GM21367 (cell line): ENCODE measurements around the gene CERS2.
"Not testable (repeated sequence)": the region's sequence is repeated elsewhere in the genome, so short reads cannot be mapped to it uniquely, and the experiment has no call there.

Source experiments
- ATAC-seq: cut with Tn5 transposase; IDR thresholded peaks from one replicate; pipeline ENCODE4 v1.9.1; 2021; ENCODE audit not compliant: unreplicated experiment

Gene CERS2

DNA sequence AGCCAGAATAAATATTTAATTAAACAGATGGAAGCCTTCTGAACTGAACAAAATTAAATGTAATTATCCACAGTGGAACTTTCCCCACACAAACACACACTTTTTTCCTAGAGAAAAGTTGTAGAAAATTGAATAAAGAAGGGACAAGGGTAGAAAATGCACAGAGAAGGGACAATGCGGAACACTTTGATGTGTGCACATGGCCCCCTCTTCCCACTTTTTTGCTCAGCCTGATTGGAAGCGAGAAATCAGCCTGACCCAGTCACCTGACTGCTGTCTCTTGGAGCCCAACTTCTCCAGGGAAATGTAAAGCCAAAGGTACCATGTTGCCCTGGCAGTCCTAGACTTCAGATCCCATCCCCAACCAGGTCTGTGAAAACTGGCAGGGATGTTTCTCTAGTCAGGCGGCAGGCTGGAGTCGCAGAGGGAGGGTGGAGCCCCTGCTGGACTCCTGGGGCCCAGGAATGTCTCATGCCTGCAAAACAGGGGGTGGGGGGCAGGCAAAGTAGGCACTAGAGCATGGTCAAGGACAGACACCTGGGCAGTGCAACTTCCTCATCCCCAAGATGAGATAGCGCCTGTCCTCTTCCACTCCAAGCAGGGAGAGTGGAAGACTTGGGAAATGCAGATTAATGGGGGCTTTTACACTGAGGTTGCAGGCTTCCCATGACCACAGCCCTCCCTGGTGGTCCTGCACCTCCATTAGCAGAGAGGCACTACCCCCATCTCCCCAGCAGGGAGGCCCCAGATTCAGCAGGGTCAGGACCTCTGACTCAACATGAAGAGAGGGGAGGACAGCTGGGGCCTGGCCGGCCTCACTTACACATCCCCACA is 2.8 kb downstream of the CERS2 start:
- no peak for ATAC-seq

GRCh38 chr1:150970808-150971582 is 3.6 kb downstream of the CERS2 start:
- ATAC-seq: no peak

- no peak for ATAC-seq
Measured at GRCh38 chr1:150969626-150970025, 5.0 kb downstream of the CERS2 start.

DNA sequence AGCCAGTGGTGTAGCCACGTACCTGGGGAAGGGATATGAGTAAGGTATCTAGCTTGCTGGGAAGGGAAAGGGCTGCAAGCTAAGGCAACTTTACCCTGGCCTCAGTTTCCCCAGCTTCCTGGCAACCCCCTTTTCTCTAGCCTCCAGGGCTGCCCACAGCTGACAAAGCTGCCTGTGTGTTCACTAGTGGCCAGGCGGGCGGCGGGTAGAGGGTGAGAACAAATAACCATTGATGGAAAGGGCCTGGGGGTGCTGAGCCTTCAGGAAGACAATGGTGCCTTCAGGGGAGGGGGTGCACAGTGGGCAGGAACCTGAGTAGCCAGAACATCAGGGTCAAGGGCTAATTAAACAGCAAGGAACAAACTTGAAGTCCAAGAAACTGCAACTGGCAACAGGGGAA is 6.1 kb downstream of the CERS2 start:
- no peak for ATAC-seq

- no peak for ATAC-seq
Measured at GRCh38 chr1:150967936-150968335, 6.7 kb downstream of the CERS2 start.

DNA sequence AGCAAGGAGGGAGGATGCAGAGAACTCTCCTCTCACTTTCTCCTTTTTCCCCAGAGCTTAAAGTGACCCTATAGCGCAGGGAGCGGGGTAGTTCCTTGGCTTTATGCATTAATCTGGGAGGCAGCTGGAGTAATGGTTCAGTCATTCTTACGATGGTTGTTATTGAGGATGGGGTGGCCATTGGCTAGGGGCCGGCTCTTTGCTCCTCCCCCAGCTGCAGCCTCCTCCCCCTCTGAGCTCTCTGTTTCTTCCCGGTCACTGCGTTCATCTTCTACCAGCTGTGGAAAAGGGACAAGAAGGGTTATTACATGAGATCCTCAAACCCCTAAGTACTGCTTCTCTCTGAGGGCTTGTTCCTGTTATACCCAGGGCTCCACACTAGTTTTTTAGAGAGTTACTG is 8.6 kb downstream of the CERS2 start:
- ATAC-seq: no peak

DNA sequence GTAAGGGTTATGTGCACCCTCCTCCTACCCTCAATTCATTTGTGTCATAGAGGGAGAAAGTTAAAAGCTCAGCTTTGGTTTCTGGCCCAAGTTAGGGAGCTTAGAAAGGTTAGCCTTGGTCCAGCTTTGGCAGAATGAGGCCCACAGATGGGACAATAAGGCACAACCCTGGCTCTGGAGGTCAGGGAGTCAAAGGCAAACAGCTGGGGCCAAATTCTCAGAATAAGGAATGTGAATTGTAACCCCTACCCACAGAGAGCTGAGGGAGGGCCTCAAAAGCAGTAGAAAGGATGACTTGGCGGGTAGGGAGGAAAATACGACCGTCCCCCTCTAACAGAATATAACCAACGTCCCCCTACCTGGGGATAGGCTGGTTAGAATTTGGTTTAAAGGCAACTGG is 9.0 kb downstream of the CERS2 start:
- no peak for ATAC-seq

DNA sequence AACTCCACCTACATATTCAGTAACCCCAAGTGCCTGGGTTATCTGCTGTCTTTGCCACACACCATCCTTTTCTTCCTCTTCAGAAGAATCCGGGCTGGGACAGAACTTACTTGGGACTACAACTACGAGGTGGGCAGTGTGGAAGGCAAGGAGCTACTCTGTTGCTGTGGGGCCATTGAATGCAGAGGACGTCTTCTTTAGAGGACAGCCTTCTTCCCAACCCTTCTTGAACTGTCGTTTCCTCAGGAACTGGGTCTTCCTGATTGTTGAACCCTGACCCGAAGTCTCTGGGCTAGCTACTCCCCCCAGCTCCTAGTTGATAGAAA is 10.5 kb downstream of the CERS2 start:
- no peak for ATAC-seq

DNA sequence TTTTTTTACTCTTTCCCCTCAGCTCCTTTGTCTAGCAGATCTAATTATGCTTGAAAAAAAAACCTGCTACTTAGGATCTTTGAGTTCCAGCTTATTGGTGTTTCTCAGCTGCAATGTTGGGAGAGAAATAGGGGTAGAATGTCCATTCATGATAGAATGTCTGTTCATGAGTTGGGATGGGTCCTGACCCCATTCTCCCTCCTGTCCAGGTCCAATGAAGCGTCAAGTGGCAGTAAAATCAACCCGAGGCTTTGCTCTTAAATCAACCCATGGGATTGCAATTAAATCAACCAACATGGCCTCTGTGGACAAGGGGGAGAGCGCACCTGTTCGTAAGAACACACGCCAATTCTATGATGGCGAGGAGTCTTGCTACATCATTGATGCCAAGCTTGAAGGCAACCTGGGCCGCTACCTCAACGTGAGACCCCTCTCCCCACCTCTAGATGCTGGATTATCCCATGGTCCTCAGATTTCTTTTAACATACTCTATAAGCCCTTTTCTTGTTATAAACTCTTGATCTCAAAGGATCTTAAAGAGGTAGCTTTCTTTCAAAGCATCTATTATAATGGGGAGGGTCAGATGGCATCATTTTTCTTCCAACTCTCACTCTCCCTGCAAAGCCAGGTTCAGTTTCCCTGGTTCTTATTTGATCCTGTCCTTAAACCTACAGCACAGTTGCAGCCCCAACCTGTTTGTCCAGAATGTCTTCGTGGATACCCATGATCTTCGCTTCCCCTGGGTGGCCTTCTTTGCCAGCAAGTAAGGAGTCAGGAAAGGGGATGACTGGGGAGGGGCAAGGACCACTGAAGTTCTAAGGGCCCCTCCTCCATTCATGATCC is 11.1 kb downstream of the CERS2 start:
- no peak for ATAC-seq

- ATAC-seq: no peak
Measured at GRCh38 chr1:150961756-150962155, 12.9 kb downstream of the CERS2 start.

DNA sequence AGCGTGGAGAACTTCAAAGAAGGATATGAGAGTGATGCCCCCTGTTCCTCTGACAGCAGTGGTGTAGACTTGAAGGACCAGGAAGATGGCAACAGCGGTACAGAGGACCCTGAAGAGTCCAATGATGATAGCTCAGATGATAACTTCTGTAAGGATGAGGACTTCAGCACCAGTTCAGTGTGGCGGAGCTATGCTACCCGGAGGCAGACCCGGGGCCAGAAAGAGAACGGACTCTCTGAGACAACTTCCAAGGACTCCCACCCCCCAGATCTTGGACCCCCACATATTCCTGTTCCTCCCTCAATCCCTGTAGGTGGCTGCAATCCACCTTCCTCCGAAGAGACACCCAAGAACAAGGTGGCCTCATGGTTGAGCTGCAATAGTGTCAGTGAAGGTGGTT is 14.0 kb downstream of the CERS2 start:
- no peak for ATAC-seq

DNA sequence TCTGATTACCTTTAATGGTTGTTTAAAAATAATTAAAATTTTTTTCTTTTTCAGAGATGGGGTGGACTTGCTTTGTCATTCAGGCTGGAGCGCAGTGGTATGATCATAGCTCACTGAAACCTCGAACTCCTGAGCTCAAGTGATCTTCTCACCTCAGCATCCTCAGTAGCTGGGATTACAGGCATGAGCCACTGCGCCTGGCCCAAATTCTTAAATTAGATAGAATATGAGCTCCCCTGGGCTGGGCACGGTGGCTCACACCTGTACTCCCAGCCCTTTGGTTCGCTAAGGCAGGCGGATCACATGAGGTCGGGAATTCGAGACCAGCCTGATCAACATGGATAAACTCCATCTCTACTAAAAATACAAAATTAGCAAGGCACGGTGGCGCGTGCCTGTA is 17.0 kb downstream of the CERS2 start:
- ATAC-seq: no peak

DNA sequence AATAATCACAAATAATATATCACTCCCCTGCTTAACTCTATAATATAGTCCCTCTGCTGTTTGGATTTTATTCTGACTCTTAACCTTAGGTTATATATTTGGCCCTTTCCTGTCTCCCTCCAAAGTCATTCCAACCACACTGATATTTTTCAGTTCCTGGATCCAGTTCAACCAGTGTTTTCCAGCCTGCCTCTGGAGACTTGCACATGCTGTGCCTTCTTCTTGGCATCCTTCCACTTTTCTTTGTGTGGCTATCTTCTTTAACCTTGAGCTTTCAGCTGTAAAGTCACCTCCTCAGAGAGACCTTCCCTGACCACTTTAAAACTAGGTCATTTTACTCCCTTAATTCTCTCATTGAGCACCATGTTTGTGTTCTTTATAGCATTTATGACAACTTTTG is 19.4 kb downstream of the CERS2 start:
- ATAC-seq: no peak

DNA sequence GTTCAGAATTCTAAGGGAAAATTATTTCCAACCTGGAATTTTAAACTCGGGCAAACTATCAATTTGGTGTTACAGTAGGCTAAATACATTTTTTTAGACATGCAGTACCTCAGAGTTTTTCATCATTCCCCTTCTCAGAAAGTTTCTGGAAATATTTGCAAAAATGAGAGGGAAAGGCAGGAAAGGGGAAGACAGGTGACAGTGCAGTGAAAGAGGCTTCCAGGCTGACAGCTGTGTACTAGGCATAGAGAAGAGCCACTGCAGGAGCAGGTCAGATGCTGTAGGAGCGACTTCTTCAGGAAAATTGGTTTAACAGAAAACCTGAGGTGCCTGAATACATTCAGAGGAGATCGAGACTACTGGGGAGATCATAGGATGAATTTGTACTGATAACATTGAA is 19.9 kb downstream of the CERS2 start:
- ATAC-seq: no peak

DNA sequence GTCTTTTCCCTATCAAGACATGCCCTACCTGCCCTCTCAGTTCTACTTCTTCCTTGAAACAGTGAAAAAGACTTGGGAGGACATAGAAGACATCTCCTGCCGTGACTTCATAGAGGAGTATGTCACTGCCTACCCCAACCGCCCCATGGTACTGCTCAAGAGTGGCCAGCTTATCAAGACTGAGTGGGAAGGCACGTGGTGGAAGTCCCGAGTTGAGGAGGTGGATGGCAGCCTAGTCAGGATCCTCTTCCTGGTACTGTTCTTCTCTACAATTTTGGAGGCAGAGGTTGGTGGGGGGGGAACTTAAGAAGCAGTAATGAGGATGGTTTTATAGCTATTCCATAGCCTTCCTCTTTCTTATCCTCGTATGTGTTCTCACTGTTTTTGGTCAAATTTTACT is 29.8 kb downstream of the CERS2 start:
- no peak for ATAC-seq

GRCh38 chr1:150931773-150932172 is 42.9 kb downstream of the CERS2 start:
- ATAC-seq: no peak

- ATAC-seq: not testable (repeated sequence)
Measured at GRCh38 chr1:150928775-150929174, 45.9 kb downstream of the CERS2 start.

DNA sequence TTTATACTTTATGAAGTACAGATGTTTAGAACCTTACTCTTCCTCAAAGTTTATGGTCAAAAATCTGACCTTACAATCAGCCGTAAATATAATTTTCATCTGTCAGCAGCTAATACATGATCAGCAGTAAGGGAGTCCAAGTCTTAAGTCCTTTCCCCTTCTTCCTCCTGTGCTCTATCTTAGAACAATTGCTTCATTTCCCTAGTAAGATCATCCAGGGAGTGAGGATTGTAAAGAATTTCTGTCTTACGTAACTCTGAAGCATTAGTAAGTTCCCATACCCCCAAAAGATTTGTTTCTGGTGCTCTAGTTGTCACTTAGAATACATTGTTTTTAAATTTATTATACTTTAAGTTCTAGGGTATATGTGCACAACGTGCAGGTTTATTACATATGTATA is 46.3 kb downstream of the CERS2 start:
- ATAC-seq: no peak

- ATAC-seq: no peak
Measured at GRCh38 chr1:150927624-150928023, 47.0 kb downstream of the CERS2 start.

GRCh38 chr1:150926097-150926741 is 48.4 kb downstream of the CERS2 start, which contains the start of gene SETDB1:
TSS of gene SETDB1 (plus strand) at chr1:150926363. CDS start at chr1:150927715, 1,352 bp downstream.
- ATAC-seq: peak; percentile 68

DNA sequence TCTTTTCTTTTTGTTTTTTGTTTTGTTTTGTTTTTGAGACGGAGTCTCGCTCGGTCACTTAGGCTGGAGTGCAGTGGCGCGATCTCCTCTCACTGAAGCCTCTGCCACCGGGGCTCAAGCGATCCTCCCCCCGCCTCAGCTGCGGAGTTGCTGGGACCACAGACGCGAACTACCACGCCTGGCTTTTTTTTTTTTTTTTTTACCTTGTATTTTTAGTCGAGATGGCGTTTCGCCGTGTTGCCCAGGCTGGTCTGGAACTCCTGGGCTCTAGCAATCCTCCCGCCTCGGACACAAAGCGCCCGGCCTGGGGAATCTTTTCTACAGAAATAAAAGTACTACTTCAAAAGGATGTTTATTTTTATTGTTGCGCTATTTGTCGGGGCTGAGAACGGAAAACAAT is 49.6 kb downstream of the CERS2 start:
- ATAC-seq: no peak
